HL-60 (cell line): ENCODE data around the gene AKNA.

Experiments
- DNase-seq, 2 experiments: peaks; one replicate each; pipeline ENCODE4 v3.0.0-alpha.2; 2010 to 2020; ENCODE audit warnings: low read depth in 1 of 2, low spot score in 1 of 2
- H3K27ac ChIP-seq: fragments of 250-450 bp; sonication (Bioruptor Pico); replicated peaks from 2 replicates; pipeline ENCODE4 v1.5.1; 2020; ENCODE audit warnings: mild to moderate bottlenecking, moderate library complexity
- H3K27me3 ChIP-seq: fragments of 250-450 bp; sonication (Bioruptor Pico); 2 replicates; pipeline ENCODE4 v1.5.1; 2021; ENCODE audit warnings: mild to moderate bottlenecking, moderate library complexity; ENCODE audit not compliant: insufficient read depth, poor library complexity, severe bottlenecking
- H3K4me3 ChIP-seq: replicated peaks from 2 replicates; pipeline ENCODE4 v1.5.1; 2011; ENCODE audit warnings: mild to moderate bottlenecking, control low read depth, low read length; ENCODE audit not compliant: insufficient read depth
- GABPA ChIP-seq: IDR thresholded peaks from 2 replicates; pipeline ENCODE4 v1.6.1; 2012; ENCODE audit warnings: low read depth
- POLR2AphosphoS5 ChIP-seq: IDR thresholded peaks from 2 replicates; pipeline ENCODE4 v1.6.1; 2012; ENCODE audit warnings: low read depth
- SPI1 ChIP-seq: IDR thresholded peaks from 2 replicates; pipeline ENCODE4 v1.6.1; 2012; ENCODE audit warnings: low read depth, mild to moderate bottlenecking, borderline replicate concordance
- TF ChIP-seq, protein P1 (sequence below): IDR thresholded peaks from 2 replicates; pipeline ENCODE4 v1.6.1; 2012; ENCODE audit warnings: low read depth; ENCODE audit not compliant: insufficient replicate concordance
- TF ChIP-seq, protein P2 (sequence below): IDR thresholded peaks from one replicate; pipeline ENCODE4 v1.5.1; 2011; ENCODE audit warnings: low read length, control low read depth, inconsistent platforms; ENCODE audit not compliant: insufficient read depth

The AKNA gene

DNA sequence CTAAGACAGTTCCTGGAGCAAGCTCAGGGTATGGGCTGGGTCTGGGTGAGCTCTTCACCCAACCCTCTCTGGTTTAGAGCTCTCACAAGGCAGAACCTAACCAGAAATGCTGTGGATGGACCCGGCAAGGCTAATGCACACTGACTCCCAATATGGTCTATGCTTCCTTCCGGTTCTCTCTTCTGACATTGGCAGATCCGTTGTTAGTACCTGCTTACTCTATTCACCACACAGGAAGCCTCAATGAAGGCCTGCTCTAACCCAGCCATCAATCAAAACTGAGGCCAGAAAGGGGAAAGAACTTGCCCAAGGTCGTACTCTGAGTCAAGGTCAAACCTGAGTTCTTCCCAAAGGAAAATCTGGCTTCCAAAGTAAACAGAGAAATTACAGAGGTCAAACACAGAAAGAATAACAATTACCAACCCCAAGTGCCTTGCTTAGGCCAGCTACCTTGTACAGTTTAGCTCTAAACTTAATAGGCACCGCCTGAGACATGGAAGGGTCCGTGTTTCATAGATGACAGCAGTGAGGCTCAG is 46.0 kb upstream of the AKNA start:
- Histone ChIP-seq H3K4me3 (no peak overlapping the region), H3K27me3 (peaks cover 6% of the 10 kb centered on the region), H3K27ac (no peak overlapping the region)
- DNase-seq, result no peak
- TF ChIP-seq GABPA (no peak), POLR2AphosphoS5 (no peak), SPI1 (no peak)
- TF ChIP-seq, protein P1, sequence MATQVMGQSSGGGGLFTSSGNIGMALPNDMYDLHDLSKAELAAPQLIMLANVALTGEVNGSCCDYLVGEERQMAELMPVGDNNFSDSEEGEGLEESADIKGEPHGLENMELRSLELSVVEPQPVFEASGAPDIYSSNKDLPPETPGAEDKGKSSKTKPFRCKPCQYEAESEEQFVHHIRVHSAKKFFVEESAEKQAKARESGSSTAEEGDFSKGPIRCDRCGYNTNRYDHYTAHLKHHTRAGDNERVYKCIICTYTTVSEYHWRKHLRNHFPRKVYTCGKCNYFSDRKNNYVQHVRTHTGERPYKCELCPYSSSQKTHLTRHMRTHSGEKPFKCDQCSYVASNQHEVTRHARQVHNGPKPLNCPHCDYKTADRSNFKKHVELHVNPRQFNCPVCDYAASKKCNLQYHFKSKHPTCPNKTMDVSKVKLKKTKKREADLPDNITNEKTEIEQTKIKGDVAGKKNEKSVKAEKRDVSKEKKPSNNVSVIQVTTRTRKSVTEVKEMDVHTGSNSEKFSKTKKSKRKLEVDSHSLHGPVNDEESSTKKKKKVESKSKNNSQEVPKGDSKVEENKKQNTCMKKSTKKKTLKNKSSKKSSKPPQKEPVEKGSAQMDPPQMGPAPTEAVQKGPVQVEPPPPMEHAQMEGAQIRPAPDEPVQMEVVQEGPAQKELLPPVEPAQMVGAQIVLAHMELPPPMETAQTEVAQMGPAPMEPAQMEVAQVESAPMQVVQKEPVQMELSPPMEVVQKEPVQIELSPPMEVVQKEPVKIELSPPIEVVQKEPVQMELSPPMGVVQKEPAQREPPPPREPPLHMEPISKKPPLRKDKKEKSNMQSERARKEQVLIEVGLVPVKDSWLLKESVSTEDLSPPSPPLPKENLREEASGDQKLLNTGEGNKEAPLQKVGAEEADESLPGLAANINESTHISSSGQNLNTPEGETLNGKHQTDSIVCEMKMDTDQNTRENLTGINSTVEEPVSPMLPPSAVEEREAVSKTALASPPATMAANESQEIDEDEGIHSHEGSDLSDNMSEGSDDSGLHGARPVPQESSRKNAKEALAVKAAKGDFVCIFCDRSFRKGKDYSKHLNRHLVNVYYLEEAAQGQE, result no peak
- TF ChIP-seq, protein P2, sequence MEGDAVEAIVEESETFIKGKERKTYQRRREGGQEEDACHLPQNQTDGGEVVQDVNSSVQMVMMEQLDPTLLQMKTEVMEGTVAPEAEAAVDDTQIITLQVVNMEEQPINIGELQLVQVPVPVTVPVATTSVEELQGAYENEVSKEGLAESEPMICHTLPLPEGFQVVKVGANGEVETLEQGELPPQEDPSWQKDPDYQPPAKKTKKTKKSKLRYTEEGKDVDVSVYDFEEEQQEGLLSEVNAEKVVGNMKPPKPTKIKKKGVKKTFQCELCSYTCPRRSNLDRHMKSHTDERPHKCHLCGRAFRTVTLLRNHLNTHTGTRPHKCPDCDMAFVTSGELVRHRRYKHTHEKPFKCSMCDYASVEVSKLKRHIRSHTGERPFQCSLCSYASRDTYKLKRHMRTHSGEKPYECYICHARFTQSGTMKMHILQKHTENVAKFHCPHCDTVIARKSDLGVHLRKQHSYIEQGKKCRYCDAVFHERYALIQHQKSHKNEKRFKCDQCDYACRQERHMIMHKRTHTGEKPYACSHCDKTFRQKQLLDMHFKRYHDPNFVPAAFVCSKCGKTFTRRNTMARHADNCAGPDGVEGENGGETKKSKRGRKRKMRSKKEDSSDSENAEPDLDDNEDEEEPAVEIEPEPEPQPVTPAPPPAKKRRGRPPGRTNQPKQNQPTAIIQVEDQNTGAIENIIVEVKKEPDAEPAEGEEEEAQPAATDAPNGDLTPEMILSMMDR, result no peak

- Histone ChIP-seq H3K4me3 (no peak overlapping the region), H3K27me3 (peaks cover 6% of the 10 kb centered on the region), H3K27ac (no peak overlapping the region)
- DNase-seq, result no peak
- TF ChIP-seq SPI1 (no peak), GABPA (no peak), POLR2AphosphoS5 (no peak)
- TF ChIP-seq, protein P1, result no peak
- TF ChIP-seq, protein P2, result no peak
Measured at GRCh38 chr9:114433086-114433485, 45.3 kb upstream of the AKNA start.

- no peak for DNase-seq
Measured at GRCh38 chr9:114432323-114433067, 44.7 kb upstream of the AKNA start.

More at GRCh38 chr9:114432323-114433067, 44.7 kb upstream of the AKNA start:
- TF ChIP-seq GABPA, result no peak
- TF ChIP-seq, protein P1, result no peak
- TF ChIP-seq SPI1, result no peak
- TF ChIP-seq, protein P2, result no peak
- TF ChIP-seq POLR2AphosphoS5, result no peak
- H3K4me3 ChIP-seq, result no peak overlapping the region
- no peak overlapping the region for H3K27ac ChIP-seq
- H3K27me3 ChIP-seq, result peaks cover 6% of the 10 kb centered on the region
